H1 (cell line): ENCODE results near the gene ADRA2A. TPM values are rescaled to one million over a fixed set of nuclear protein-coding genes. Genes with fewer than 3 reads are reported as not detected.

ENCODE experiments used
- CTCF ChIA-PET: fragments of 300-600 bp; sonication (Branson Sonifier 250); formaldehyde crosslinking; loops from one replicate; lab custom pipeline; 2021; ENCODE audit not compliant: partially characterized antibody; lab: Charles Lee
- POLR2A ChIA-PET: fragments of 300-600 bp; sonication (Branson Sonifier 250); formaldehyde crosslinking; loops from one replicate; lab custom pipeline; 2021; ENCODE audit warnings: inconsistent platforms; ENCODE audit not compliant: partially characterized antibody; lab: Charles Lee
- DNase-seq, 2 experiments: peaks; one replicate each; pipeline versions ENCODE4 v3.0.0 to v3.0.0-alpha.2; 2010 to 2022; ENCODE audit warnings: low spot score in 2 of 2, low read depth in 1 of 2, mixed read lengths in 1 of 2
- FAIRE-seq: peaks from 2 replicates; lab custom pipeline; 2011; peaks lifted over from hg19 to GRCh38; lab: Jason Lieb, UNC
- H2AFZ ChIP-seq: 2 replicates; pipeline ENCODE4 v1.8.1; 2012; ENCODE audit warnings: low read length, inconsistent platforms
- H2AK5ac ChIP-seq: 2 replicates; pipeline ENCODE4 v1.6.1; 2013; ENCODE audit warnings: low read depth, low read length
- H2BK120ac ChIP-seq: replicated peaks from 2 replicates; pipeline ENCODE3; 2013; ENCODE audit warnings: low read depth, low read length, inconsistent platforms
- H2BK12ac ChIP-seq: 2 replicates; pipeline ENCODE4 v1.6.1; 2013; ENCODE audit warnings: low read depth, low read length
- H2BK15ac ChIP-seq: 2 replicates; pipeline ENCODE4 v1.6.1; 2013; ENCODE audit warnings: low read length
- H2BK20ac ChIP-seq: 2 replicates; pipeline ENCODE4 v1.6.1; 2013; ENCODE audit warnings: low read length
- H2BK5ac ChIP-seq: 2 replicates; pipeline ENCODE4 v1.6.1; 2013; ENCODE audit warnings: low read depth, low read length
- H3K14ac ChIP-seq: 2 replicates; pipeline ENCODE4 v1.6.1; 2013; ENCODE audit warnings: inconsistent platforms; ENCODE audit not compliant: insufficient read length
- H3K18ac ChIP-seq: 2 replicates; pipeline ENCODE4 v1.6.1; 2013; ENCODE audit warnings: low read length; ENCODE audit errors: extremely low read depth
- H3K23ac ChIP-seq: 2 replicates; pipeline ENCODE4 v1.6.1; 2013; ENCODE audit warnings: inconsistent platforms; ENCODE audit not compliant: insufficient read length
- H3K23me2 ChIP-seq: 2 replicates; pipeline ENCODE4 v1.6.1; 2013; ENCODE audit warnings: low read depth, low read length
- H3K27ac ChIP-seq: 2 replicates; pipeline ENCODE4 v1.6.1; 2011; ENCODE audit warnings: low read depth, low read length, inconsistent platforms
- H3K27me3 ChIP-seq, 4 experiments: replicated peaks in 1 of 4; 1 replicate in 1 of 4; 2 replicates in 3 of 4; pipeline versions ENCODE4 v1.6.1 to v1.8.1; 2011 to 2013; ENCODE audit warnings: low read length in 3 of 4, mild to moderate bottlenecking in 3 of 4, inconsistent platforms in 2 of 4, mixed read lengths in 2 of 4, moderate library complexity in 1 of 4; ENCODE audit not compliant: control insufficient read depth in 3 of 4, insufficient read depth in 3 of 4; ENCODE audit errors: extremely low read depth in 1 of 4
- H3K36me3 ChIP-seq, 4 experiments: 2 replicates each; pipeline versions ENCODE4 v1.6.1 to v1.8.1; 2011 to 2013; ENCODE audit warnings: mild to moderate bottlenecking in 4 of 4, low read length in 3 of 4, moderate library complexity in 2 of 4, control low read depth in 1 of 4, inconsistent platforms in 1 of 4; ENCODE audit not compliant: insufficient read depth in 4 of 4, control insufficient read depth in 2 of 4
- H3K4ac ChIP-seq: replicated peaks from 2 replicates; pipeline ENCODE3; 2013; ENCODE audit warnings: low read length, low read depth, mixed read lengths, inconsistent platforms; ENCODE audit not compliant: insufficient read length
- H3K4me1 ChIP-seq, 4 experiments: replicated peaks in 1 of 4; 1 replicate in 1 of 4; 2 replicates in 3 of 4; pipeline versions ENCODE4 v1.6.1 to v1.8.1; 2011 to 2013; ENCODE audit warnings: low read length in 3 of 4, inconsistent platforms in 2 of 4, mixed read lengths in 1 of 4; ENCODE audit not compliant: insufficient read depth in 4 of 4, control insufficient read depth in 3 of 4
- H3K4me2 ChIP-seq, 2 experiments: 2 replicates each; pipeline versions ENCODE4 v1.6.1 to v1.8.1; 2011 to 2013; ENCODE audit warnings: low read depth in 2 of 2, low read length in 2 of 2, control low read depth in 1 of 2, inconsistent platforms in 1 of 2, mild to moderate bottlenecking in 1 of 2; ENCODE audit not compliant: insufficient read depth in 1 of 2
- H3K4me3 ChIP-seq, 4 experiments: fragments of 200-600, 300-600 bp in 1 of 4; sonication (generic), shearing (Covaris generic), sonication (Bioruptor Twin) in 1 of 4; 2 replicates each; pipeline versions ENCODE4 v1.5.1 to v1.8.1; 2011 to 2016; ENCODE audit warnings: low read length in 4 of 4, low read depth in 3 of 4, control low read depth in 2 of 4, inconsistent platforms in 2 of 4, mild to moderate bottlenecking in 2 of 4, mixed read lengths in 1 of 4, moderate library complexity in 1 of 4; ENCODE audit not compliant: insufficient read depth in 2 of 4; ENCODE audit errors: extremely low read depth in 1 of 4
- H3K56ac ChIP-seq: replicated peaks from 2 replicates; pipeline ENCODE3; 2013; ENCODE audit warnings: low read depth, mild to moderate bottlenecking, mixed read lengths, low read length, inconsistent platforms; ENCODE audit not compliant: insufficient read length
- H3K79me1 ChIP-seq: 2 replicates; pipeline ENCODE4 v1.6.1; 2013; ENCODE audit warnings: low read depth, low read length, control low read depth
- H3K79me2 ChIP-seq, 2 experiments: 2 replicates each; pipeline versions ENCODE4 v1.6.1 to v1.8.1; 2012 to 2013; ENCODE audit warnings: low read length in 2 of 2, mild to moderate bottlenecking in 2 of 2, inconsistent platforms in 1 of 2; ENCODE audit not compliant: insufficient read depth in 2 of 2, control insufficient read depth in 1 of 2
- H3K9ac ChIP-seq, 4 experiments: replicated peaks in 1 of 4; 1 replicate in 1 of 4; 2 replicates in 3 of 4; pipeline versions ENCODE4 v1.6.1 to v1.8.1; 2011 to 2013; ENCODE audit warnings: low read depth in 3 of 4, low read length in 3 of 4, control low read depth in 2 of 4, mild to moderate bottlenecking in 2 of 4, moderate library complexity in 2 of 4, inconsistent platforms in 1 of 4; ENCODE audit errors: extremely low read depth in 1 of 4
- H3K9me3 ChIP-seq, 2 experiments: 2 replicates each; pipeline versions ENCODE4 v1.6.1 to v1.8.1; 2012 to 2013; ENCODE audit warnings: mild to moderate bottlenecking in 2 of 2, moderate library complexity in 2 of 2, control low read depth in 1 of 2, inconsistent platforms in 1 of 2, low read depth in 1 of 2, low read length in 1 of 2, mixed read lengths in 1 of 2; ENCODE audit not compliant: insufficient read depth in 2 of 2
- H4K20me1 ChIP-seq, 2 experiments: replicated peaks in 1 of 2; 2 replicates each; pipeline versions ENCODE3 to v1.8.1; 2011 to 2013; ENCODE audit warnings: inconsistent platforms in 2 of 2, low read length in 2 of 2, mild to moderate bottlenecking in 1 of 2; ENCODE audit not compliant: insufficient read depth in 2 of 2, control insufficient read depth in 1 of 2
- H4K5ac ChIP-seq: 2 replicates; pipeline ENCODE4 v1.6.1; 2013; ENCODE audit warnings: low read length, low read depth, mixed read lengths, inconsistent platforms; ENCODE audit not compliant: insufficient read length
- H4K8ac ChIP-seq: 2 replicates; pipeline ENCODE4 v1.8.0; 2013; ENCODE audit warnings: mild to moderate bottlenecking, moderate library complexity, low read length, inconsistent platforms; ENCODE audit not compliant: insufficient read depth; ENCODE audit errors: extremely low read depth
- H4K91ac ChIP-seq: replicated peaks from 2 replicates; pipeline ENCODE3; 2013; ENCODE audit warnings: low read length, mixed read lengths, inconsistent platforms; ENCODE audit not compliant: insufficient read length
- KDM1A ChIP-seq: fragments of 200-600, 300-600 bp; sonication (generic); IDR thresholded peaks from 2 replicates; pipeline ENCODE4 v1.7.1; 2016; ENCODE audit warnings: mild to moderate bottlenecking, low read length, borderline replicate concordance
- SAP30 ChIP-seq: fragments of 300-600 bp; sonication (generic); IDR thresholded peaks from 2 replicates; pipeline ENCODE4 v1.7.1; 2012; ENCODE audit warnings: low read length, moderate library complexity, mild to moderate bottlenecking, inconsistent platforms; ENCODE audit not compliant: insufficient read depth, insufficient replicate concordance
- WGBS, 2 experiments: shearing (Covaris generic) in 1 of 2; methylation state at CpG; one replicate each; pipeline versions ENCODE4 v1.1.6 to v1.1.7; 2013 to 2015; ENCODE audit warnings: low lambda C conversion rate in 2 of 2, mixed read lengths in 2 of 2, inconsistent platforms in 1 of 2, low coverage in 1 of 2, missing lambda C conversion rate in 1 of 2; ENCODE audit not compliant: insufficient replicate concordance in 2 of 2, insufficient coverage in 1 of 2, insufficient read length in 1 of 2; ENCODE audit errors: extremely low coverage in 1 of 2, missing lambda C conversion rate in 1 of 2; 5-methylcytosine and 5-hydroxymethylcytosine counted together
- polyA plus RNA-seq, 7 experiments: library from polyadenylated mRNA; depleted of rRNA in 3 of 7; stranded (reverse) in 5 of 7; unstranded in 2 of 7; fragments of >200 nt in 5 of 7; fragments of 200-250 nt in 2 of 7; gene quantifications; 1 replicate in 5 of 7; 2 replicates in 1 of 7; 4 replicates in 1 of 7; pipeline versions ENCODE4 v1.2.1 to v1.2.3, GENCODE V29; 2011 to 2013; ENCODE audit warnings: missing spikeins in 2 of 7, mixed read lengths in 2 of 7
- total RNA-seq: library from RNA; stranded (reverse); fragmentation: NEBNext Ultra II Directional; extraction: Animal tissue kit (Norgen Biotek cat#: 25700); gene quantifications from 2 replicates; pipeline ENCODE4 v1.2.1, GENCODE V29; 2021

Gene ADRA2A
- total and polyA plus RNA-seq, 2 of the 8 experiments (the other 6 are each of a cell fraction or from before 2014, with no cell fraction given) = 5.9 to 6.2 TPM

DNA sequence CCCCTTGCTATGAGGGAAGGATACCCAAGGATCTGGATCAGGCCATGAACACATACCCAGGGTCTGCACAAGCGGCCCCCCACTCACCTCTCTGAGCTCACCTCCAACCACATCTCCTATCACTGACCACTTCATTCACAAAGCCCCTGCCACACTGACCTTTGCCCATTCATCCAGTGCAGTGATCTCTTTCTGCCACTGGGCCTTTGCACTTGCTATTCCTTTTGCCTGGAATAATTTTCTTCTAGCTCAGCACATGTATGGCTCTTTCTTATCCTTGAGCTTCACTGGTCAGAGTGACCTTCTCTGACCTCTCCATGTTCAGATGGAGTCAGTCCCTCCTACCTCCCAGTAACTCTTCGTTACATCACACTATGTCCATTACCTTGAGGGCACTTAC, 48.3 kb downstream of the ADRA2A start:
- no peak overlapping the region for H3K23ac ChIP-seq
- H2BK12ac ChIP-seq = no peak overlapping the region
- H4K20me1 ChIP-seq = no peaks in the 10 kb centered on the region
- H3K9ac ChIP-seq = no peak overlapping the region
- FAIRE-seq = no peak
- no peak overlapping the region for H2BK20ac ChIP-seq
- H3K4ac ChIP-seq = no peak overlapping the region
- ChIA-PET POLR2A (no interaction called here), CTCF (interaction anchor here (0.7 kb wide), 1 partner anchor 18 kb away, joined by 3 read pairs; no protein-coding TSS in a partner anchor)
- H4K91ac ChIP-seq = no peak overlapping the region
- H3K27me3 ChIP-seq = no peaks in the 10 kb centered on the region
- no peak overlapping the region for H3K4me2 ChIP-seq
- H3K18ac ChIP-seq = no peak overlapping the region
- H3K27ac ChIP-seq = no peak overlapping the region
- H2BK15ac ChIP-seq = no peak overlapping the region
- H2AK5ac ChIP-seq = no peak overlapping the region
- DNase-seq = no peak
- H2BK120ac ChIP-seq = no peak overlapping the region
- no peak overlapping the region for H2BK5ac ChIP-seq
- H3K56ac ChIP-seq = no peak overlapping the region
- H3K36me3 ChIP-seq = no peaks in the 10 kb centered on the region
- 93% methylated on average over 2 of the region's 2 CpGs; no CpG with 5 or more reads in 1 of the 2 experiments for WGBS, 2 experiments
- H3K9me3 ChIP-seq = no peaks in the 10 kb centered on the region
- H3K79me1 ChIP-seq = no peaks in the 10 kb centered on the region
- no peaks in the 10 kb centered on the region; the same call in 1 of the 2 replicates for H3K23me2 ChIP-seq
- no peak overlapping the region for H4K8ac ChIP-seq
- no peak for TF ChIP-seq SAP30
- 0 out of 2 replicates have a peak, but pooled peaks have one; percentile 52 for TF ChIP-seq KDM1A
- no peak overlapping the region for H4K5ac ChIP-seq
- no peaks in the 10 kb centered on the region for H3K79me2 ChIP-seq
- no peak overlapping the region for H2AFZ ChIP-seq
- no peak overlapping the region for H3K14ac ChIP-seq
- H3K4me1 ChIP-seq = peaks cover 2 to 9% (median 5%) of the 10 kb centered on the region in 4 experiments; a peak in 5 of 7 replicates
- H3K4me3 ChIP-seq = no peak overlapping the region
